Ishikawa (cell line): Measurements from ENCODE around the gene PSG4.

ENCODE experiments used
- CEBPB ChIP-seq: IDR thresholded peaks from 2 replicates; pipeline ENCODE4 v1.6.1; 2012
- NFIC ChIP-seq: IDR thresholded peaks from 2 replicates; pipeline ENCODE4 v1.6.1; 2012
- REST ChIP-seq: IDR thresholded peaks from 2 replicates; pipeline ENCODE4 v1.6.1; 2012; ENCODE audit warnings: low read depth, mild to moderate bottlenecking
- TAF1 ChIP-seq: IDR thresholded peaks from 2 replicates; pipeline ENCODE4 v1.6.1; 2012; ENCODE audit warnings: low read depth, mild to moderate bottlenecking
- TCF12 ChIP-seq: IDR thresholded peaks from 2 replicates; pipeline ENCODE4 v1.6.1; 2012; ENCODE audit warnings: low read depth

GRCh38 chr19:43207991-43208390 is 2.6 kb upstream of the PSG4 start:
- TF ChIP-seq NFIC (no peak), TCF12 (no peak), TAF1 (no peak), REST (no peak), CEBPB (no peak)
